Articular chondrocyte of knee joint (primary cell): ENCODE results near the gene ASGR2. TPM values are rescaled to one million over a fixed set of nuclear protein-coding genes. Genes with fewer than 3 reads are reported as not detected.

ENCODE experiments used
- small RNA-seq: library from RNA; depleted of rRNA; stranded (forward); fragments of <200 nt; gene quantifications from one replicate; pipeline ENCODE3, GENCODE V24; 2012
- total RNA-seq: library from RNA; depleted of rRNA; stranded (reverse); fragments of >200 nt; gene quantifications from 2 replicates; pipeline ENCODE4 v1.2.3, GENCODE V29; 2012

The ASGR2 gene, protein sequence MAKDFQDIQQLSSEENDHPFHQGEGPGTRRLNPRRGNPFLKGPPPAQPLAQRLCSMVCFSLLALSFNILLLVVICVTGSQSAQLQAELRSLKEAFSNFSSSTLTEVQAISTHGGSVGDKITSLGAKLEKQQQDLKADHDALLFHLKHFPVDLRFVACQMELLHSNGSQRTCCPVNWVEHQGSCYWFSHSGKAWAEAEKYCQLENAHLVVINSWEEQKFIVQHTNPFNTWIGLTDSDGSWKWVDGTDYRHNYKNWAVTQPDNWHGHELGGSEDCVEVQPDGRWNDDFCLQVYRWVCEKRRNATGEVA
- total RNA-seq, result not detected in 2 replicates

GRCh38 chr17:7114241-7114874, at the start of gene ASGR2:
Gene ASGR2, minus strand, starts transcription at chr17:7114822. Its CDS starts 582 bp downstream, at chr17:7114240.

DNA sequence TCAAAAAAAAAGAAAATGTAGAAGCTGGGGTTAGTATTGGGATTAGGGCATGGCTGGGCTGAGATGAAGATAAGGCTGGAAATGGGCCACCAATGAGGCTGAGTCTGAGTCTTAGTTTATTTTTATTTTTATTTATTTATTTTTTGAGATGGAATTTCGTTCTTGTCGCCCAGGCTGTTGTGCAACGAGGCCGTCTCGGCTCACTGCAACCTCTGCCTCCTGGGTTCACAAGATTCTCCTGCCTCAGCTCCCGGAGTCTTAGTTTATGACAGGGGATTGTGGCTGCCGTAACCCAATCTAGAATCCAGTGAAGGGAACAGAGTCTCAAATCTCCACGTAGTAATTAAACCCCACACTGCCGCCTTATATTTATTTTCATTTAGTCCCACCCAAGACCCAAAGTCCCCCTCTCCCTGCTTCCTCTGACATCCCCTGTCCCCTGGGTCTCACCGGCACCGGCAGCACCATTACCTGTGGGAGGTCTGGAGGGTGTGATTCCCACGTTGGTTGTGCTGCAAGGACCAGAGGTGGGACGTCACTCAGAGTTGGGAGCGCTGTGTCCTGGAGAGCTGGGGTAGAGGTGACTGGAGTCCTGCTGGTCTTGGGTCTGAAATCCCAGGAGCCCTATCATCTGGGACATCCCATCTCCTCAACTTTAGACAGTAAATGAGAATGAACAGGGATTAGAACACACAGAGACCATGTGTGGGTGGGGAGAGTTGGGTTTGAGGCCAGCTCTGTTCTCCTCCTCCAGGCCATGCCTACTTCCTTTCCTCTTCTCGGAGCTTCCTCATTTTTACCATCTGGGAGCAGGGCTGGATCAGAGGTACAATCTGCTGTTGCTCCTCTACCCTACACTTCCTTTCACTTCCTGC, 34.8 kb downstream of the ASGR2 start, which contains the start of gene CLEC10A:
Gene CLEC10A (minus strand): TSS at position 671 of the 875 bp plus-strand sequence. CDS start 1,439 bp downstream, outside the sequence.

Small RNAs within 50 kb of the gene (small RNA-seq; reads per million reads assigned to genes)
- not detected for gene AC120057.1

Other genes with a start within 250 kb of the ASGR2 start
- gene ALOX12, start 118.8 kb downstream of the ASGR2 start, total RNA-seq, result 0.11 TPM in 1 of 2 replicates, not detected in the other
- gene RNASEK, start 102.2 kb downstream of the ASGR2 start, total RNA-seq, result 72.4 and 73.5 TPM in 2 replicates
- gene BCL6B, start 91.8 kb downstream of the ASGR2 start, total RNA-seq, result 0.11 and 0.13 TPM in 2 replicates
- gene SLC16A13, start 78.8 kb downstream of the ASGR2 start, total RNA-seq, result 0.22 and 0.52 TPM in 2 replicates
- 0.13 TPM in 1 of 2 replicates, not detected in the other for gene SLC16A11, start 70.7 kb downstream of the ASGR2 start, total RNA-seq
- gene CLEC10A, start 34.6 kb downstream of the ASGR2 start, total RNA-seq, result not detected in 2 replicates
- gene ASGR1, start 64.5 kb upstream of the ASGR2 start, total RNA-seq, result 0.65 and 0.76 TPM in 2 replicates
- gene DLG4, start 105.0 kb upstream of the ASGR2 start, total RNA-seq, result 7.7 and 8.8 TPM in 2 replicates
- gene ACADVL, start 105.1 kb upstream of the ASGR2 start, total RNA-seq, result 205 and 214 TPM in 2 replicates
- 54.4 and 63.1 TPM in 2 replicates for gene DVL2, start 119.7 kb upstream of the ASGR2 start, total RNA-seq
- 34.4 and 38.5 TPM in 2 replicates for gene PHF23, start 124.6 kb upstream of the ASGR2 start, total RNA-seq
- 315 and 440 TPM in 2 replicates for gene GABARAP, start 127.6 kb upstream of the ASGR2 start, total RNA-seq
- gene CTDNEP1, start 136.9 kb upstream of the ASGR2 start, total RNA-seq, result 30.1 and 39.5 TPM in 2 replicates
- 31.6 and 39.1 TPM in 2 replicates for gene ELP5, start 137.4 kb upstream of the ASGR2 start, total RNA-seq
- gene CLDN7, start 147.7 kb upstream of the ASGR2 start, total RNA-seq, result 2.4 and 2.7 TPM in 2 replicates
- gene SLC2A4, start 166.9 kb upstream of the ASGR2 start, total RNA-seq, result 0.11 TPM in 1 of 2 replicates, not detected in the other
- 0.13 TPM in 1 of 2 replicates, not detected in the other for gene YBX2, start 179.8 kb upstream of the ASGR2 start, total RNA-seq
- gene EIF5A, start 192.8 kb upstream of the ASGR2 start, total RNA-seq, result 575 and 584 TPM in 2 replicates
- 38.2 and 42.2 TPM in 2 replicates for gene GPS2, start 200.5 kb upstream of the ASGR2 start, total RNA-seq
- gene NEURL4, start 214.5 kb upstream of the ASGR2 start, total RNA-seq, result 7.7 and 13.2 TPM in 2 replicates
- 0.11 and 0.26 TPM in 2 replicates for gene ACAP1, start 221.7 kb upstream of the ASGR2 start, total RNA-seq
- 8.9 and 11.2 TPM in 2 replicates for gene KCTD11, start 237.3 kb upstream of the ASGR2 start, total RNA-seq
- not detected in 2 replicates for gene TMEM95, start 240.3 kb upstream of the ASGR2 start, total RNA-seq